ENCODE measurements around the gene FAM185A.
"Not testable (repeated sequence)": the region's sequence is repeated elsewhere in the genome, so short reads cannot be mapped to it uniquely, and the experiment has no call there.

FAM185A gene

GRCh38 chr7:102830197-102830596, 81.4 kb downstream of the FAM185A start:
- no peak for DNase-seq (ENCODE audit: low read depth in 2 of 2)

GRCh38 chr7:102832674-102833073, 83.9 kb downstream of the FAM185A start:
- no peak for DNase-seq (ENCODE audit: low read depth in 2 of 2)

- no peak for DNase-seq (ENCODE audit: low read depth in 2 of 2)
These were observed 84.5 kb downstream of the FAM185A start for GRCh38 chr7:102833343-102833742.

- DNase-seq (ENCODE audit: low read depth in 2 of 2) = no peak
These were observed 85.7 kb downstream of the FAM185A start for GRCh38 chr7:102834466-102834865.

- DNase-seq (ENCODE audit: low read depth in 2 of 2) = no peak
These were observed 86.2 kb downstream of the FAM185A start for GRCh38 chr7:102834999-102835398.

- DNase-seq (ENCODE audit: low read depth in 2 of 2) = no peak
These were observed 87.6 kb downstream of the FAM185A start for GRCh38 chr7:102836191-102836919.

- DNase-seq (ENCODE audit: low read depth in 2 of 2) = no peak
These were observed 88.2 kb downstream of the FAM185A start for GRCh38 chr7:102836977-102837376.

GRCh38 chr7:102837802-102838201, 89.0 kb downstream of the FAM185A start:
- DNase-seq (ENCODE audit: low read depth in 2 of 2) = no peak

GRCh38 chr7:102838572-102839101, 89.8 kb downstream of the FAM185A start:
- not testable (repeated sequence) for DNase-seq (ENCODE audit: low read depth in 2 of 2)

GRCh38 chr7:102840404-102840803, 91.6 kb downstream of the FAM185A start:
- DNase-seq (ENCODE audit: low read depth in 2 of 2) = no peak

GRCh38 chr7:102841290-102841689, 92.5 kb downstream of the FAM185A start:
- DNase-seq (ENCODE audit: low read depth in 2 of 2) = no peak

GRCh38 chr7:102842284-102842683, 93.5 kb downstream of the FAM185A start:
- DNase-seq (ENCODE audit: low read depth in 2 of 2) = no peak

- DNase-seq (ENCODE audit: low read depth in 2 of 2) = no peak
These were observed 95.1 kb downstream of the FAM185A start for GRCh38 chr7:102843850-102844249.

- no peak for DNase-seq (ENCODE audit: low read depth in 2 of 2)
These were observed 96.5 kb downstream of the FAM185A start for GRCh38 chr7:102845346-102845745.

GRCh38 chr7:102849079-102849478, 100.3 kb downstream of the FAM185A start:
- DNase-seq (ENCODE audit: low read depth in 2 of 2) = no peak

- no peak for DNase-seq (ENCODE audit: low read depth in 2 of 2)
These were observed 100.7 kb downstream of the FAM185A start for GRCh38 chr7:102849538-102849937.

GRCh38 chr7:102856036-102856435, 107.2 kb downstream of the FAM185A start:
- DNase-seq (ENCODE audit: low read depth in 2 of 2) = no peak
